AG04449 (cell line): Measurements from ENCODE around the gene OLFML3.
"Not testable (repeated sequence)": the region's sequence is repeated elsewhere in the genome, so short reads cannot be mapped to it uniquely, and the experiment has no call there.

Experiments
- CTCF ChIA-PET: fragments of 350-600 bp; formaldehyde crosslinking; extraction: SDS; loops from one replicate; lab custom pipeline; 2021; ENCODE audit warnings: antibody characterized with exemption; lab: Yijun Ruan, JAX
- POLR2A ChIA-PET: fragments of 400-600, 350-600 bp; formaldehyde crosslinking; extraction: SDS; loops from one replicate; lab custom pipeline; 2020; ENCODE audit warnings: antibody characterized with exemption, inconsistent platforms; lab: Yijun Ruan, JAX
- DNase-seq: peaks from one replicate; pipeline ENCODE4 v3.0.0-alpha.2; 2010; ENCODE audit warnings: low read depth, low spot score
- H3K4me3 ChIP-seq: 2 replicates; pipeline ENCODE4 v1.5.1; 2011; ENCODE audit warnings: low read depth, mild to moderate bottlenecking, control low read depth, low read length
- CTCF ChIP-seq: IDR thresholded peaks from one replicate; pipeline ENCODE4 v1.5.1; 2011; ENCODE audit warnings: mild to moderate bottlenecking, moderate library complexity, low read length, control low read depth, inconsistent platforms; ENCODE audit not compliant: insufficient read depth; ENCODE audit errors: missing control alignments

The OLFML3 gene

GRCh38 chr1:113999233-113999632, 20.0 kb downstream of the OLFML3 start:
- CTCF ChIA-PET = interaction anchor here (1.3 kb wide), 1 partner anchor 9 kb away, joined by 3 read pairs; no protein-coding TSS in a partner anchor
- POLR2A ChIA-PET = no interaction called here
- TF ChIP-seq CTCF = no peak
- DNase-seq = no peak
- H3K4me3 ChIP-seq = no peak overlapping the region

- no peak for TF ChIP-seq CTCF
- POLR2A ChIA-PET = no interaction called here
- DNase-seq = no peak
- no peak overlapping the region for H3K4me3 ChIP-seq
- CTCF ChIA-PET = interaction anchor here (1.3 kb wide), 1 partner anchor 9 kb away, joined by 3 read pairs; no protein-coding TSS in a partner anchor
Measured at GRCh38 chr1:113999799-114000198, 20.5 kb downstream of the OLFML3 start.

- no peak for TF ChIP-seq CTCF
- DNase-seq = no peak
- ChIA-PET CTCF (interaction anchor here (1.3 kb wide), 1 partner anchor 10 kb away, joined by 3 read pairs; no protein-coding TSS in a partner anchor), POLR2A (no interaction called here)
- no peak overlapping the region for H3K4me3 ChIP-seq
Measured at GRCh38 chr1:114000406-114000805, 21.1 kb downstream of the OLFML3 start.

- H3K4me3 ChIP-seq = no peak overlapping the region
- POLR2A ChIA-PET = no interaction called here
- CTCF ChIA-PET = interaction anchor here (1.1 kb wide), 1 partner anchor 280 kb away, joined by 3 read pairs; no protein-coding TSS in a partner anchor
- TF ChIP-seq CTCF = no peak
- DNase-seq = no peak
Measured at GRCh38 chr1:114002492-114003239, 23.4 kb downstream of the OLFML3 start.

- TF ChIP-seq CTCF = no peak
- CTCF ChIA-PET = interaction anchor here (0.6 to 1.0 kb wide), 2 partner anchors 28 to 30 kb away, joined by 3 to 4 read pairs; no protein-coding TSS in a partner anchor
- POLR2A ChIA-PET = no interaction called here
- no peak overlapping the region for H3K4me3 ChIP-seq
- DNase-seq = no peak
Measured at GRCh38 chr1:114003431-114003830, 24.2 kb downstream of the OLFML3 start.

- H3K4me3 ChIP-seq, POLR2A ChIA-PET, DNase-seq: not testable (repeated sequence)
- CTCF ChIA-PET = interaction anchor here (1.7 kb wide), 1 partner anchor 28 kb away, joined by 4 read pairs; the partner anchor contains the start of gene OLFML3
Measured at GRCh38 chr1:114006825-114007224, 27.6 kb downstream of the OLFML3 start.
